GM12892 (cell line): ENCODE results near the gene MRPL9.

Source experiments
- DNase-seq: peaks from one replicate; pipeline ENCODE4 v3.0.0; 2011; ENCODE audit not compliant: insufficient read length
- FAIRE-seq: peaks from 2 replicates; lab custom pipeline; 2011; peaks lifted over from hg19 to GRCh38; lab: Jason Lieb, UNC
- POLR2A ChIP-seq: IDR thresholded peaks from 2 replicates; pipeline ENCODE4 v1.6.1; 2011; ENCODE audit warnings: low read depth, low read length, control low read depth
- POLR2AphosphoS5 ChIP-seq: IDR thresholded peaks from 2 replicates; pipeline ENCODE4 v1.6.1; 2011; ENCODE audit warnings: low read depth, low read length, control low read depth
- TAF1 ChIP-seq: IDR thresholded peaks from 2 replicates; pipeline ENCODE4 v1.6.1; 2011; ENCODE audit warnings: low read depth, mild to moderate bottlenecking, control low read depth, low read length, borderline replicate concordance

The MRPL9 gene

DNA sequence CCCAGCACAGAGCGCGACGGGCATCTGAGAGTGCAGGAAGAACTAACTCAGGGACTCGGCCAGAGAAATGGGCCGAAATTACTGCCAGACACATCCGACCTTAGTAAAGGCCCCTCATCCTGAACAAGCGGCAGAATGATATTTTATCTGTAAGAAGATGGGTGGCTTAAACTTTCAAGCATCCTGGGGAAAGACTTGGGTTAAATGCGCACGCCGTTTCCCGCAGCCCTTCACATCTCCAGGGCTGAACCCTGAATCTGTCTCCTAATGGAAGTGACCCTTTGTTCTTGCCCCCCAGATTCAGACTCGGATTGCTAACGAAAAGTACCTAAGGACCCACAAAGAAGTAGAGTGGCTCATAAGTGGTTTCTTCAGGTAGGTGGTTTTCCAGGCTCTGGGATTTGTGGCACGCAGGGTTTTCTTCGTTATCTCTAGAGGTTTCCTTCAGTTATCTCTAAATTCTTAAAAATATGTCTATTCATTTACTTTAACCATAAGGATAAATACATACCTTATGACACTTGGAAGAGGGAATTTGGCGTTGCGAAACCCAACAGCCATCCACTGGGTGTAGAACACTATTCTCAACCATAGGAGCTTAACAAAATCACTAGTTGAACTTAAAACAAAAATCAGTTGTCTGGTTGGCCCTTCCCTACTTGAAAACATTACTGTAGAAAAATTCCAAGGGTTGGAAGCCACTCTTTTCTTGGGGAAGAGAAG is 41.3 kb downstream of the MRPL9 start:
- DNase-seq (no peak), FAIRE-seq (no peak)
- no peak for TF ChIP-seq POLR2A

DNA sequence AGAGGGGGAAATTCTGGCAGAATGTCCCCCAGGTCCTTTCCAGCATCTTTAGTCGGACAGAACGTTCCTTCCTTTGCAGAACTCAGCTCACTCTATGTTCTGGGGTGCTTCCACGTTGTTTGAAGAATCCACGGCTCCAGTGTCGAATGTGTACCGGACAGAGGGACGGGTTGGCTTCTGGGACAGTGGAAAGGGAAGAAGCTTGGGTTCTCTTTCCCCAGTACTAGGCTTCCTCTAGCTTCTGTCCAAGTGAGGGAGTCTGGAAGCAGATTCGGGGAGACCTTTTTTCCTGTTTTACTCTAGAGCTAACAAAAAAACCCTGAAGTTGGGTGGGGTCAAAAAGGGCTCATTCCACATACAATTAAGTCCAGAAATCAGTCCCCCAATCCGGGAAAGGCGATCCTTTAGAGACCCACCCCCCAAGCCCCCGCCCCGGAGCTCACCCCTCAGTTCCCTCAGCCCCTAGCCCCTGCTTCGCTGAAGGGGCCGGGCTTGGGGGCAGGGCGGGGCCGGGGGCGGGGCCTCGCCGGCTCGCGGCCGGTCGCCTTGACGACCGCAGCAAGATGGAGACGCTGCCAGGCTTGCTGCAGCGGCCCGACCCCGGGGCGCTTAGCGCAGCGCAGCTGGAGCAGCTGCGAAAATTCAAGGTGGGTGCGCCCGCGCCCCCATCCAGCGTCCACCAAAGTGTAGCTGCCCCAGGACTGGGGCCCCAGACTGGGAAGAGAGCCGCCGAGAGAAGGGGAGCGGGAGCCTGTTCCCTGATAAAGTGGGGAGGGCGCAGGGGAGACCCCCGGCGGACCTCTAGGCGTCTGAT is 42.1 kb downstream of the MRPL9 start, which contains the start of gene RIIAD1:
Gene RIIAD1, plus strand, starts transcription at position 549 of the 814 bp plus-strand sequence. Its CDS starts 15 bp downstream, at position 564.
- DNase-seq (peak; percentile 89), FAIRE-seq (no peak)
- TF ChIP-seq TAF1 (no peak), POLR2A (no peak), POLR2AphosphoS5 (no peak)

DNA sequence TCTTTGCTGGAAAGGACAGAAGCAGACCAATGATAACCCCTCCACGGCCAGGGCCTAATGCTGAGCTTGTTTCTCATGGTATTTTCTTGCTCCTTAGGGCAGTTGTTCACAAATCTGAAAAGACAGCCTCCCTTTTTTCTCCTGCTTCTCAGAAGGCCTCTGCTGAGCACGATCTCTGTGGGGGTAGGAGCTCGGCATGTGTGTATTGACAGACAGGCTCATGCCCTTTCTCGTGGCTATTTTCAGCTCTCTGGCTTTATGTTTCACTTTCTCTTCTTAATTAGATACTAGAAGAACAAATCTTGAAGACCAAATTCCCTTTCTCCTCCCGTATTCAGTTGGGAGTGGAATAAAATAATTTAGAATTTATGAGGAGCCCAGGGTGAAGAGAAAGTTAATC is 42.7 kb downstream of the MRPL9 start:
- DNase-seq (no peak), FAIRE-seq (peak; percentile 46)
- TF ChIP-seq POLR2A (no peak), TAF1 (no peak), POLR2AphosphoS5 (no peak)

DNA sequence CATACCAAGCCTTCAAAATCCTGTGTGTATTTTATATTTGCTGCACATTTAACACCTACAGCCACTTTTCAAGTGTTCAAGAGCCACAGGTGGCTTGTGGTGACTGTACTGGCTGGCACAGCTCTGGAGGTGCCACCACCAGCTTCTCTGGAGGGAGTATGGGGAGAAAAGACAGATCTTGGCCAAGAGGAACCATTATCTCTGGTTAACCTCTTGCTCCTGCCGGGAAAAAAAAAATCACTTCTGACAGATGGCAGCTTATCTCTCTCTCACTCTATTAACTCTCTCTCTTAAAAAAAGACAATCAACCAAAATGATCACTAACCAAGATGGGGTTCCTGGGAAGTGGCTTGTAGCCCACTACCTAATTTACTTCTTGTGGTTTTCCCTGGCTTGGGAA is 43.2 kb downstream of the MRPL9 start:
- FAIRE-seq, result no peak
- DNase-seq, result no peak

DNA sequence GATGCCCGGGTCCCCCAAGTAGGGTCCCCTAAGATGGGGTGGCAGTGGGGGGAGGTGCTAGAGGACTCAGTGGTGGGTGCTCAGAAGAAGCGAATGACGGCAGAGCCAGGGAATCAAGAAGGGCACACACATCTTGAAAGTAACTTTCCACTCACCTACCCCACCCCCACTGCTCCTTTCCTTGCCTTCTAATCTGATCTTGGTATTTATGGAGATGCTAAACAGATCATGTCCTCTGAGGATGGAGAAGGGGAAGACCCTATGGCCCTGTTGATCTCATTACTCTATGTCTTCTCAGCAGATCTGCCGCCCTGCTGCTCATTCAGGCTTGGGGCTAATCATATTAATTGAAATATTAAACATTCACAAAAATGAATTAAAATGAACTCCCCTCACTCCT is 44.6 kb downstream of the MRPL9 start:
- FAIRE-seq (no peak), DNase-seq (no peak)
- TF ChIP-seq TAF1 (no peak), POLR2AphosphoS5 (no peak), POLR2A (no peak)

More for the DNA sequence above, 43.2 kb downstream of the MRPL9 start:
- no peak for TF ChIP-seq POLR2A
- TF ChIP-seq TAF1, result no peak

DNA sequence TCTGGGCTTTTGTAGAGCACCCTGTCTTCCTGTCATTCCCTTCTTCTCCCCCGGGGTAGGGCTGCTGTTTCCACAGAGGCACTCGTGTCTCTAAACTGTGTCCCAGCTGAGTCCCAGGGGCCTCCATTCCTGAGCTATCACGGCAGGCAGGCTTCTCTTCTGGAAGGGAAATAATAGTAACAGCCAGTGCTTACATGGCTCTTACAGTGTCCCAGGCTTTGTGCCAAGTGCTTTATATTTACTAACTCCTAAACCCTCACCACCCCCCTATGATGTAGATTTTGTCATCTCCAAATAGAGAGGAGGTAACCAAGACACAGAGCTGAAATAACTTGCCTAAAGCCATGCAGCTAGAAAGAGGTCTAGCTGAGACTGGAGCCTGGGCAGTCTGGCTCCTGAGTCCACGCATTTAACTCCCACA is 45.3 kb downstream of the MRPL9 start:
- DNase-seq, result no peak
- TF ChIP-seq TAF1, result no peak
- TF ChIP-seq POLR2A, result no peak
- TF ChIP-seq POLR2AphosphoS5, result no peak
- FAIRE-seq, result no peak

DNA sequence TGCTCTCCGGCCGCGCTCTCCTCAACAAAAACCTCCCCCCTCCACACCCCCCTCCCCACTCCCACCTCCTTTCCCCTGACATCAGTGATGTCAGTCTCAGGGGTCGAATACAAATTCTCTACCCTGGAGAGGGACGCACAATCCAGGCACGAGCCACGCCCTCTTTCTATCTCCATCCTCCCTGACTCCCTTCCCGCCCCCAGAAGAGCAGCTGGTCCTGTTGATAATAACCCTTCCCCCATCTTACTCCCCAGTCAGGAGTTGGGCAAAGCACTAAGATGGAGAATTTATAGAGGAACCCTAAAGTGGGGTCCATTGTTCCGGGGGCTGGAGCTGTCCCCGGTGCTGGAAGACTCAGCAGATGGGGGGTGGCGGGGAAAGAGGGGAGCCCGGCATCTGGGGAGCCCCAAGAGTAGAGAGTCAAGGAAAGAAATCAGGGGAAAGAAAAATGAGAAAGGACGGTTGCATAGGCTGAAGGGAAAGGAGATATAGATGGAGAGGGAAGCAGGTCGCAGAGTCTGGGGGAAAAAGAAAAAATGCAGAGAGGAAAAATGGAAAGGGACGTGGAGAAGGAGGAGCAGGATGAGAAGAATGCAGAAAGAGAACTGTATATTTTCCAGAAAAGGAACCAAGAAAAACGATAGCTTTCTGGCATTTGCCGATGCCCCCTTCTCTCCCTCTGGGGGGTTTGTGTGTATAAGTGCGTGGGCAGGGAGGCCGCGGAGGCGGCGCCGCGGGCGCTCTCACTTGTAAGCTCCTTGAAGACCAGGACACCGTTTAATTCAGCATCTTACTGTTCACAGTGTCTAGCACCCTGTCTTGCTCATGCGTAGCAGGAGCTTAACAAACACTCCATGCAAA is 46.3 kb downstream of the MRPL9 start, which contains the start of gene CELF3:
Gene CELF3, minus strand, starts transcription at position 33 of the 861 bp plus-strand sequence. CDS start 783 bp downstream, outside the sequence.
- FAIRE-seq (no peak), DNase-seq (no peak)
- no peak for TF ChIP-seq POLR2A

DNA sequence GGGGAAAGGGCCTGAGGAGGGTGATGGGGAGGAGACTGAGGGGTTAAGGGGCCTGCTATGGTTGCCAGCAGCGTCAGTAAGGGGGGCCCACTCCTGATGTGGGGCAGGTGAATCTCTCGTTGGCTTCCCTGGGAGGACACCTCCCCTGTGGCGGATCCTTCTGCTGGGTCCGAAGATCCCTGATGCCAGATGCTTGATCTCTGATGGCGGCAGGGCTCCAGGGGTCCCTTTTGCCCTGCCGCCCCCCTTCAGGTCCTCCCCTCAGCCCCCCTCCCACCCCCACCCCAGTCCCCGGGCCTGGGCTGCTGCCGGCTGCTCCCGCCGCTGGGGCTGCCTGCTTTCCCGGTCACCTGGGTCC is 46.9 kb downstream of the MRPL9 start:
- FAIRE-seq, result no peak
- DNase-seq, result no peak
- TF ChIP-seq POLR2A (no peak), TAF1 (no peak), POLR2AphosphoS5 (no peak)

DNA sequence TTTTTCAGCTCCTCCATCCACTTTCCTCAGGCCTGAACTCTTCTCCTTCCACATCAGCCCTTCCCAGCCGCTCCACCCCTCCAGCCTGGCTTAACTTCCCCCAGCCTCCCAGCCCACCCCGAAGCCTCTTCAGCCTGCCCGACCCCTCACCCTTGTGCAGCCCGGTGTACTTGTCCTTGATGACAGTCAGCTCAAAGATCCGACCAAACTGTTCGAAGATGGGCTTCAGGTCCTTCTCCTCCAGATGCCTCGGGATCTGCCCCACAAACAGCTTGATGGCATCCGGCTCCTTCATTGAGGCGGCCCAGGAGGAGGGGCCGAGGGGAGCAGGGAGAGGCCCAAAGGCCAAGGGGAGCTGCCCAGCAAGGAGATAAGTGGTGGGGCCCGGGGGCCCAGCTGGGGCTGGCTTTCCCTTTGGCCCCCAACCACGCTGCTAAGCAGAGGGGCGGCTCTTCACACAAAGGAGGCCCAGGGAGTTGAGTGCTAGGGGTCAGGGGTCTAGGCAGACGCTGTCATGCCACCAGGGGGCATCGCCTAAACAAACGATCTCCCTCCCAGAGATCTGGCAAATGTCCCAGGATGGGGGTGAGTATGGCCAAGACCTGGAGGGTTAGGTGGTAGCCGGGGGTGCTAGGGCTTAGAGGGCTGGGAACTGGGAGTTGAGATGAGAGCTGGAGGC is 47.4 kb downstream of the MRPL9 start:
- no peak for FAIRE-seq
- DNase-seq, result no peak
- no peak for TF ChIP-seq POLR2A
- no peak for TF ChIP-seq TAF1
- no peak for TF ChIP-seq POLR2AphosphoS5

DNA sequence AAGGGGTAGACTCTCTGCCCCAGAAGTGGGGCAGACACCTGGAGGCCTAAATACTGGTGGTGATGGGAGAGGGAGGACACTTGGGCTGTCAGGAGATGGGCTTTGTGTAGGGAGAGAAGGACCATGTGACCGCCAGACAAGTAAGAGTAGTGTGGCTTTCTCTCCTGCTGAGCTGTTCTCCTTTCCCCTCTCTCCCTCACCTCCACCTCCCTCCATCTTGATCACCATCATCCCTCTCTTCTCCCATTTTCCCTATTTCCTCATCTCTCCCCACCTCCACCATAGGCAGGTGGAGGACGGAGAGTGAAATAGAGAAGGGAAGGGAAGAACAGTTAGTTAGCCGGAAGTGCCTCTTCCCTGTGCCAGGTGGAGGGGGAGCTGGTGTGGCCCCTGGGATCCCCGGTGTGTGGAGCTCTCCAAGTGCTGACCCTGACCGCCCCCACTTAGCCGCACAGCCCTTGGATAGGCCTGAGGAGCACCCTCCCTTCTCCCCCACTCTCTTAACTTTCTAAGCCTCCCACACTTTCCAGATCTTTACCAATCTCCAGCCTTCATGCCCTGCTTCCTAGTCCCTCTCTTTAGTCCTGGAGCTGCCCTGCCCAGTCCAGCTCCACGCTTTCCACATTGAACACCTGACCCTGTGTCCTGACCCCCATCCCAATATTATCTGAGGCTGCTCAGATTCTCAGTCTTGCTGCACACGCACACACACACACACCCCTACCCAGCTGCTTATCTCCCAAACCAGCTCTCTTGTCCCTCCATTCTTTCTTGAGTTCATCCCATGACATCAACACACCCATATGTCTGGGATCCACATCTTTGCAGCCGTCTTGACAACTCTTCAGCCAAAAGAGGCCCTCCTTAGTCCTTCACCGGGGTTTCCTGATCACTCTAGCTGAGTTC is 48.2 kb downstream of the MRPL9 start:
- FAIRE-seq (no peak), DNase-seq (no peak)
- TF ChIP-seq POLR2AphosphoS5, result no peak
- TF ChIP-seq TAF1, result no peak
- TF ChIP-seq POLR2A, result no peak

DNA sequence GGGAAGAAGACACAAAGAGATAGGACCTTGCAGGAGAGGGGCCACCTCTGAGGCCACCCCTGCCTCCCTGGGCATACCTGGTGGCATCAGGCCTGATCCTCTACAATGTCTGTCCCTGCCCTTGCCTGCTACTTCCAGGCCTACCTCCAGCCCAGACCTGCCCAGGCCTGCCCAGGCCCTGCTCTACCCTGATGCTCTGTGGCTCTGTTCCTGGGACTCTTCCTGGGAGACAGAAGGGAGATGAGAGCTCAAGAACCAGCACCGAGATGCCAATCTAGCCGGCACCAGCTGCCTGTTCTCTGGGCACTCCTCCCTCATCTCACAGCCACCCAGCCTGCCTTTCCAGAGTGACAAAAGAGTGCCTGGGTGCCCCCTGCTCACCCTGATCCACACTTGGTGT is 49.4 kb downstream of the MRPL9 start:
- no peak for FAIRE-seq
- no peak for TF ChIP-seq POLR2AphosphoS5
- no peak for TF ChIP-seq POLR2A
- TF ChIP-seq TAF1, result no peak
- DNase-seq, result no peak

DNA sequence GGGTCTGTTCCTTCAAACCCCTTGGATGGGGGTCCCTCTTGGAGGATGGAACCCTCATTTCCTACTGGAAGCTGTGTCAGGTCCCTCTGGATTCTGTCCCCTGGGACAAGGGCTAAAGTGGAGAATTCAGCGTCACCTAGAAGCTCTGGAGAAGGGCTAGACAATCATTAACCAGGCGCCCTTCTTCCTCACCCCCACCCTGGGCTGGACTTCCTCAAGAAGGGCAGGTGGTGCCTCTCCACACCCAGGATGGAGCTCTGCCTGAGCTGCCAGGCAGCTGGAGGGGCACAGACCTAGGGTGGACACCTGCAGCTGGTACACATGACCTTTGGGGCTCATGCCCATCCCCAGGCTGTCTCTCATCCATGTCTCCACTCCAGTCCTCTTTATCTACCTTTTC is 50.3 kb downstream of the MRPL9 start:
- TF ChIP-seq POLR2A (no peak), POLR2AphosphoS5 (no peak), TAF1 (no peak)
- no peak for FAIRE-seq
- no peak for DNase-seq
